DND-41 (cell line): ENCODE measurements around the gene EEF2K.

Experiments used
- EZH2 ChIP-seq: IDR thresholded peaks from 3 replicates; pipeline ENCODE4 v1.6.1; 2012; ENCODE audit warnings: borderline replicate concordance, low read depth, mild to moderate bottlenecking, moderate library complexity, low read length, inconsistent platforms; ENCODE audit not compliant: severe bottlenecking
- TF ChIP-seq, protein P1 (sequence below): IDR thresholded peaks from 2 replicates; pipeline ENCODE4 v1.5.1; 2012; ENCODE audit warnings: borderline replicate concordance, low read length, moderate library complexity, mild to moderate bottlenecking; ENCODE audit not compliant: poor library complexity, severe bottlenecking; ENCODE audit errors: extremely low read depth

- no peak for TF ChIP-seq EZH2
- TF ChIP-seq, protein P1, sequence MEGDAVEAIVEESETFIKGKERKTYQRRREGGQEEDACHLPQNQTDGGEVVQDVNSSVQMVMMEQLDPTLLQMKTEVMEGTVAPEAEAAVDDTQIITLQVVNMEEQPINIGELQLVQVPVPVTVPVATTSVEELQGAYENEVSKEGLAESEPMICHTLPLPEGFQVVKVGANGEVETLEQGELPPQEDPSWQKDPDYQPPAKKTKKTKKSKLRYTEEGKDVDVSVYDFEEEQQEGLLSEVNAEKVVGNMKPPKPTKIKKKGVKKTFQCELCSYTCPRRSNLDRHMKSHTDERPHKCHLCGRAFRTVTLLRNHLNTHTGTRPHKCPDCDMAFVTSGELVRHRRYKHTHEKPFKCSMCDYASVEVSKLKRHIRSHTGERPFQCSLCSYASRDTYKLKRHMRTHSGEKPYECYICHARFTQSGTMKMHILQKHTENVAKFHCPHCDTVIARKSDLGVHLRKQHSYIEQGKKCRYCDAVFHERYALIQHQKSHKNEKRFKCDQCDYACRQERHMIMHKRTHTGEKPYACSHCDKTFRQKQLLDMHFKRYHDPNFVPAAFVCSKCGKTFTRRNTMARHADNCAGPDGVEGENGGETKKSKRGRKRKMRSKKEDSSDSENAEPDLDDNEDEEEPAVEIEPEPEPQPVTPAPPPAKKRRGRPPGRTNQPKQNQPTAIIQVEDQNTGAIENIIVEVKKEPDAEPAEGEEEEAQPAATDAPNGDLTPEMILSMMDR = no peak
Observed at GRCh38 chr16:22189473-22190080, 16.5 kb upstream of the EEF2K start.
